A673 (cell line): ENCODE results near the gene BLCAP. TPM values are rescaled to one million over a fixed set of nuclear protein-coding genes. Genes with fewer than 3 reads are reported as not detected.

Experiments used
- BruUV-seq: library from RNA; stranded (reverse); fragments of 400-500 nt; replicated peaks from 2 replicates; lab custom pipeline; 2021; lab: Mats Ljungman, UMichigan
- CTCF ChIA-PET: fragments of 300-600 bp; sonication (Branson Sonifier 250); formaldehyde crosslinking; loops from one replicate; lab custom pipeline; 2022; ENCODE audit warnings: antibody characterized with exemption; lab: Charles Lee
- POLR2A ChIA-PET: fragments of 300-600 bp; sonication (Branson Sonifier 250); formaldehyde crosslinking; loops from one replicate; lab custom pipeline; 2022; ENCODE audit warnings: antibody characterized with exemption; ENCODE audit not compliant: low non-redundant PET; lab: Charles Lee
- DNase-seq: peaks from one replicate; pipeline ENCODE4 v3.0.0-alpha.2; 2015; ENCODE audit warnings: low spot score
- H3K27ac ChIP-seq: fragments of 200-600 bp; sonication (generic); 2 replicates; pipeline ENCODE4 v1.5.1; 2016; ENCODE audit warnings: mixed run types, low read depth, mild to moderate bottlenecking, mixed read lengths, antibody characterized with exemption, low read length; ENCODE audit not compliant: poor library complexity, severe bottlenecking
- H3K27me3 ChIP-seq: fragments of 200-600 bp; sonication (generic); replicated peaks from 2 replicates; pipeline ENCODE4 v1.6.1; 2017; ENCODE audit warnings: mixed run types, low read depth, mild to moderate bottlenecking, mixed read lengths, antibody characterized with exemption, low read length; ENCODE audit not compliant: insufficient read depth, poor library complexity
- H3K36me3 ChIP-seq: fragments of 200-600 bp; sonication (generic); 2 replicates; pipeline ENCODE4 v1.6.1; 2016; ENCODE audit warnings: mixed run types, mild to moderate bottlenecking, mixed read lengths, antibody characterized with exemption, low read length; ENCODE audit not compliant: insufficient read depth, poor library complexity, severe bottlenecking
- H3K4me1 ChIP-seq: fragments of 200-600 bp; sonication (generic); 2 replicates; pipeline ENCODE4 v1.6.1; 2017; ENCODE audit warnings: mixed run types, mild to moderate bottlenecking, mixed read lengths, antibody characterized with exemption, low read length; ENCODE audit not compliant: insufficient read depth, poor library complexity, severe bottlenecking
- H3K4me3 ChIP-seq: fragments of 200-600 bp; sonication (generic); 2 replicates; pipeline ENCODE4 v1.5.1; 2016; ENCODE audit warnings: low read depth, mixed run types, mild to moderate bottlenecking, mixed read lengths, low read length; ENCODE audit not compliant: poor library complexity, severe bottlenecking
- H3K9me3 ChIP-seq: fragments of 200-600 bp; sonication (generic); 2 replicates; pipeline ENCODE4 v1.6.1; 2016; ENCODE audit warnings: mixed run types, low read depth, mild to moderate bottlenecking, mixed read lengths, antibody characterized with exemption, low read length; ENCODE audit not compliant: poor library complexity, severe bottlenecking
- EZH2 ChIP-seq: fragments of 200-600 bp; sonication (generic); IDR thresholded peaks from 2 replicates; pipeline ENCODE4 v1.6.1; 2017; ENCODE audit warnings: borderline replicate concordance, low read depth, mild to moderate bottlenecking, mixed read lengths, antibody characterized with exemption, low read length; ENCODE audit not compliant: poor library complexity, severe bottlenecking
- intact Hi-C: fragments of 100-400 bp; cut with micrococcal nuclease; formaldehyde crosslinking; loops from one replicate; pipeline ENCODE4 v1.10.0; 2022; ENCODE audit not compliant: unreplicated experiment
- total RNA-seq: library from RNA; stranded (reverse); gene quantifications from 2 replicates; pipeline ENCODE4 v1.2.3, GENCODE V29; 2021
- TF ChIP-seq, protein P1 (sequence below): fragments of 300-800, 200-600 bp; sonication (generic); conservative IDR thresholded peaks from 2 replicates; pipeline ENCODE4 v1.5.1; 2017; ENCODE audit warnings: low read depth, mild to moderate bottlenecking, antibody characterized with exemption, low read length, moderate library complexity, mixed read lengths

Gene BLCAP
- total RNA-seq, 1 experiment from 2014 or later = 39.9 TPM

DNA sequence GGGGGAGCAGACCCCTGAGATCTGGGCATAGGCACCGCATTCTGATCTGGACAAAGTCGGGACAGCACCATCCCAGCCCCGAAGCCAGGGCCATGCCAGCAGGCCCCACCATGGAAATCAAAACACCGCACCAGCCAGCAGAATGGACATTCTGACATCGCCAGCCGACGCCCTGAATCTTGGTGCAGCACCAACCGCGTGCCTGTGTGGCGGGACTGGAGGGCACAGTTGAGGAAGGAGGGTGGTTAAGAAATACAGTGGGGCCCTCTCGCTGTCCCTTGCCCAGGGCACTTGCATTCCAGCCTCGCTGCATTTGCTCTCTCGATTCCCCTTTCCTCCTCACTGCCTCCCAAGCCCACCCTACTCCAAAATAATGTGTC lies 4.7 kb downstream of the BLCAP start:
- H3K27me3 ChIP-seq = no peaks in the 10 kb centered on the region
- ChIA-PET CTCF (no interaction called here), POLR2A (no interaction called here)
- peaks cover 22% of the 10 kb centered on the region for H3K4me1 ChIP-seq
- no peak for DNase-seq
- no peaks in the 10 kb centered on the region for H3K9me3 ChIP-seq
- H3K27ac ChIP-seq = no peak overlapping the region
- BruUV-seq = no TSS peak
- H3K4me3 ChIP-seq = no peak overlapping the region
- intact Hi-C loops = loop anchor here (10.0 kb wide), 1 partner anchor 138 kb away; no protein-coding TSS in a partner anchor
- TF ChIP-seq EZH2 = no peak
- TF ChIP-seq, protein P1, sequence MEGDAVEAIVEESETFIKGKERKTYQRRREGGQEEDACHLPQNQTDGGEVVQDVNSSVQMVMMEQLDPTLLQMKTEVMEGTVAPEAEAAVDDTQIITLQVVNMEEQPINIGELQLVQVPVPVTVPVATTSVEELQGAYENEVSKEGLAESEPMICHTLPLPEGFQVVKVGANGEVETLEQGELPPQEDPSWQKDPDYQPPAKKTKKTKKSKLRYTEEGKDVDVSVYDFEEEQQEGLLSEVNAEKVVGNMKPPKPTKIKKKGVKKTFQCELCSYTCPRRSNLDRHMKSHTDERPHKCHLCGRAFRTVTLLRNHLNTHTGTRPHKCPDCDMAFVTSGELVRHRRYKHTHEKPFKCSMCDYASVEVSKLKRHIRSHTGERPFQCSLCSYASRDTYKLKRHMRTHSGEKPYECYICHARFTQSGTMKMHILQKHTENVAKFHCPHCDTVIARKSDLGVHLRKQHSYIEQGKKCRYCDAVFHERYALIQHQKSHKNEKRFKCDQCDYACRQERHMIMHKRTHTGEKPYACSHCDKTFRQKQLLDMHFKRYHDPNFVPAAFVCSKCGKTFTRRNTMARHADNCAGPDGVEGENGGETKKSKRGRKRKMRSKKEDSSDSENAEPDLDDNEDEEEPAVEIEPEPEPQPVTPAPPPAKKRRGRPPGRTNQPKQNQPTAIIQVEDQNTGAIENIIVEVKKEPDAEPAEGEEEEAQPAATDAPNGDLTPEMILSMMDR = no peak
- no peaks in the 10 kb centered on the region for H3K36me3 ChIP-seq

DNA sequence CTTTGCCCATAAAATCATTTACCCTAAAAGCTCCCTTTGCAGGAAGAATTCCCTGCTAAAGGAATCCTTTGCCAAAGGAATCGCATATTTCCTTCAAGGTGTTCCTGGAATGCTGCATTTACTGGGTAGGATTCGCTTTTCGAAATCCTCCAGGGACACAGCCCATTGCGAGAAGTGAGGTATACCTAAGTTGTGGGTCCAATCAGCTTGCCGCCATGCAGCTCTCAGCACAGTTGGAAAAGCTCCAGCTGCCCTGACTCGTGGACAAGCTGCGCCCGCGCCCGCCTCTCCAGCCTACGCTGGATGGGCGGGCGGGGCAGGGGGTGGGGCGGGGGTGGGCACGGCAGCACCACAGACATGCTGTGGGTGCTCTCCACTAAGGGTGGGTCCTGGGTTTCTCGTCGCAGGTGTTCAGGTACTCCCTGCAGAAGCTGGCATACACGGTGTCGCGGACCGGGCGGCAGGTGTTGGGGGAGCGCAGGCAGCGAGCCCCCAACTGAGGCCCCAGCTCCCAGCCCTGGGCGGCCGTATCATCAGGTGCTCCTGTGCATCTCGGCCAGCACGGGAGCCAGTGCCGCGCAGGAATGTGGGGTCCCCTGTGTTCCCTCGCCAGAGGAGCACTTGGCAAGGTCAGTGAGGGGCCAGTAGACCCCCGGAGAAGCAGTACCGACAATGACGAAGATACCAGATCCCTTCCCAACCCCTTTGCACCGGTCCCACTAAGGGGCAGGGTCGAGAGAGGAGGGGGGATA lies 5.2 kb downstream of the BLCAP start:
- ChIA-PET POLR2A (no interaction called here), CTCF (no interaction called here)
- H3K36me3 ChIP-seq = no peaks in the 10 kb centered on the region
- peaks cover 27% of the 10 kb centered on the region for H3K4me1 ChIP-seq
- TF ChIP-seq, protein P1 = no peak
- TF ChIP-seq EZH2 = no peak
- no TSS peak for BruUV-seq
- H3K4me3 ChIP-seq = no peak overlapping the region
- no peaks in the 10 kb centered on the region for H3K9me3 ChIP-seq
- H3K27ac ChIP-seq = no peak overlapping the region
- H3K27me3 ChIP-seq = no peaks in the 10 kb centered on the region
- no peak for DNase-seq
- intact Hi-C loops = loop anchor here (10.0 kb wide), 1 partner anchor 138 kb away; no protein-coding TSS in a partner anchor

DNA sequence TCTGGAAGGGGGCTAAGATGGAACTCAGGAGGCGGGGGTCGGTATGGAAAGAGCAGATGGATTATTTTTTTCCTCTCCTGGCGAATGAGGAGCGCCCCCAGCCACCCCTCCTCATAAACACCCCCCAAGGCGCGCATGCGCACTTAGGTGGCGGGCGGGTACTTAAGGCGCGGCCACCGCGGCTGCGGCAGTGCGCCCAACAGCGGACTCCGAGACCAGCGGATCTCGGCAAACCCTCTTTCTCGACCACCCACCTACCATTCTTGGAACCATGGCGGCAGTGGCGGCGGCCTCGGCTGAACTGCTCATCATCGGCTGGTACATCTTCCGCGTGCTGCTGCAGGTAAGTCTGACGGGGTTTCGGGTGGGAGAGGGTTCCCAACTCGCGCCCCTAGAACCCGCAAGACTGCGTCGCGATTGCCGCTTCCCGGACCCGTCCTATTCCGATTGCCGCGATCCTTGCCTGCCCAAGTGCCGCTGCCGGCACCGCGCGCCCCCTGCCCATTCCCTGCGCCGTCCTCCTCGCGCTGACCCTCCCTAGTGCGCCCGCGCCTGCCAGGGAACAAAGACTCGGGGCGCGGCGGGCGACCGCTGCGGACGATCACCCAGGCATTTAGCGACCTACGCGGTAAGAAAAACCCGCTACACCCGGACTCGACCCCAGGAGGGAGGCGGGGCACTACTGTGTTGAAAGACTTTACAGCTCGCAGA lies 6.5 kb downstream of the BLCAP start, which contains the start of gene NNAT:
NNAT (plus strand) TSS at position 190 of the 711 bp plus-strand sequence; CDS start at position 272, 82 bp downstream.
- ChIA-PET CTCF (no interaction called here), POLR2A (no interaction called here)
- peaks cover 35% of the 10 kb centered on the region for H3K4me1 ChIP-seq
- DNase-seq = no peak
- H3K27ac ChIP-seq = no peak within 1 kb of the TSS
- H3K36me3 ChIP-seq = no peaks in the 10 kb centered on the region
- no peak within 1 kb of the TSS for H3K4me3 ChIP-seq
- no peak for TF ChIP-seq EZH2
- TF ChIP-seq, protein P1 = no peak
- H3K27me3 ChIP-seq = no peaks in the 10 kb centered on the region
- intact Hi-C loops = loop anchor here (10.0 kb wide), 1 partner anchor 136 kb away; no protein-coding TSS in a partner anchor
- no peaks in the 10 kb centered on the region for H3K9me3 ChIP-seq
- no TSS peak for BruUV-seq
